Measurements from ENCODE around the gene HLA-DPB1. TPM values are rescaled to one million over a fixed set of nuclear protein-coding genes. Genes with fewer than 3 reads are reported as not detected.

Gene HLA-DPB1
- total RNA-seq = 26.6 TPM

DNA sequence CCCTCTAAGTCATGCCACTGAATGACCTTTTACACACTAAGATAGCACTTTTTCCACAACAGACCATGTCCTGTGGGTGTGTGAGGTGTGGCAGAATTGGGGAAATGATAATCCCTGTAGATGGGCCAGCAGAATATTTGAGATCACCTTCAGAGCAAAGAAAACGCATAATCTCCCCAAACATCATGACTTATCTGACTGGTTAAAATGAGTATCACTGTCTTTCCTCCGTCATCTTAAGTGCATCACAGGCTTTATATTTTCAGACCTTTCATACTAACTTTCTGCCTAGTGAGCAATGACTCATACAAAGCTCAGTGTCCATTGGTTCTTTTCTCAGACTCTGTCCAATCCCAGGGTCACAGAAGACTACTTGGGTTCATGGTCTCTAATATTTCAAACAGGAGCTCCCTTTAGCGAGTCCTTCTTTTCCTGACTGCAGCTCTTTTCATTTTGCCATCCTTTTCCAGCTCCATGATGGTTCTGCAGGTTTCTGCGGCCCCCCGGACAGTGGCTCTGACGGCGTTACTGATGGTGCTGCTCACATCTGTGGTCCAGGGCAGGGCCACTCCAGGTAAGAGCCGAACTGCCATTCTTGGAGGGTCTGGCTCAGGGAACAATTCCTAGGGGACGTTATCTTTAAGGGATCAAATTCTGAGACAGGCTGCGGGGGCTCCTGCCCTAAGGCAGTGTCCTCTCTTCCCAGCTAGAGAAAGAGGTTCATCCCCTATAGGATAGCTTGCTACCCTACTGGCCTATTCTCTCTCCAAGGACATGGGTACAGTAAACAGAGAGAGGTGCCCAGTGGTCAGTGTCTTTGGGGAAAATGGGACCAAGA, at the start of gene HLA-DPB1:
TSS of gene HLA-DPB1 (plus strand) at position 423 of the 838 bp plus-strand sequence. CDS start at position 475, 52 bp downstream.

DNA sequence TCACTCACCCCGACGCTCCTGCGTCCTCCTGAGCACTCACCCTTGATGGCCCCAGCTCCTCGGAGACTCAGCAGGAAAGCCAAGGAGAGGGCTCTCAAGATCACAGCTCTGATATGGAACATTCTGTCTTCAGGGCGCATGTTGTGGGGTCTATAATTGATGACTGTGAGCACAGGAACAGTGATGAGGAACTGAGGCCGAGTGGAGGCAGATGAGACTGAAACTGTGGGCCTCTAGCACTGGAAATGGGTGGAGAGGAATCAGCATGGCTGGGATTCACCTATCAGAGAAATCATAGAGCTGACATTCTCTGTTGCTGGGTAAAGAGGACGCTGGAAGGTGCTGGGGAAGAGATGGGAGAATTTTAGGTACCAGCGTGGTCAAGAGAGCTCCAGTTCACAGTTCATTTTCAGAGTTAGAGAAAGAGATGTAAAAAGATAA, 2.3 kb upstream of the HLA-DPB1 start, which contains the start of gene HLA-DPA1:
TSS of gene HLA-DPA1 (minus strand) at position 219 of the 441 bp plus-strand sequence.

Other genes starting within 250 kb of the HLA-DPB1 start
- 36.3 TPM for gene TAP2, start 237.3 kb upstream of the HLA-DPB1 start, total RNA-seq
- gene PSMB8, start 231.9 kb upstream of the HLA-DPB1 start, total RNA-seq = 23.8 TPM
- 22.2 TPM for gene TAP1, start 222.3 kb upstream of the HLA-DPB1 start, total RNA-seq
- gene PSMB9, start 221.8 kb upstream of the HLA-DPB1 start, total RNA-seq = 11.2 TPM
- 60.2 TPM for gene HLA-DMB, start 135.0 kb upstream of the HLA-DPB1 start, total RNA-seq
- 19.7 TPM for gene HLA-DMA, start 122.9 kb upstream of the HLA-DPB1 start, total RNA-seq
- 122 TPM for gene BRD2, start 107.4 kb upstream of the HLA-DPB1 start, total RNA-seq
- 11.0 TPM for gene HLA-DOA, start 66.4 kb upstream of the HLA-DPB1 start, total RNA-seq
- 36.2 TPM for gene HLA-DPA1, start 2.3 kb upstream of the HLA-DPB1 start, total RNA-seq
- gene COL11A2, start 116.5 kb downstream of the HLA-DPB1 start, total RNA-seq = 6.9 TPM
- gene RXRB, start 124.7 kb downstream of the HLA-DPB1 start, total RNA-seq = 33.6 TPM
- 60.0 TPM for gene SLC39A7, start 124.9 kb downstream of the HLA-DPB1 start, total RNA-seq
- gene HSD17B8, start 128.7 kb downstream of the HLA-DPB1 start, total RNA-seq = 21.0 TPM
- gene RING1, start 132.5 kb downstream of the HLA-DPB1 start, total RNA-seq = 39.8 TPM
- gene VPS52, start 195.9 kb downstream of the HLA-DPB1 start, total RNA-seq = 54.4 TPM
- 3,162 TPM for gene RPS18, start 196.1 kb downstream of the HLA-DPB1 start, total RNA-seq
- 7.9 TPM for gene B3GALT4, start 201.1 kb downstream of the HLA-DPB1 start, total RNA-seq
- 49.3 TPM for gene WDR46, start 213.2 kb downstream of the HLA-DPB1 start, total RNA-seq
- gene PFDN6, start 213.6 kb downstream of the HLA-DPB1 start, total RNA-seq = 22.1 TPM
- gene RGL2, start 223.0 kb downstream of the HLA-DPB1 start, total RNA-seq = 72.4 TPM
- 81.6 TPM for gene TAPBP, start 238.1 kb downstream of the HLA-DPB1 start, total RNA-seq
- gene ZBTB22, start 241.8 kb downstream of the HLA-DPB1 start, total RNA-seq = 24.2 TPM
- gene DAXX, start 247.0 kb downstream of the HLA-DPB1 start, total RNA-seq = 28.7 TPM